CD4-positive, alpha-beta T cell treated with Interleukin-1 beta for 1 hour (primary cell): ENCODE data around the gene MACIR.
"Not testable (repeated sequence)": the region's sequence is repeated elsewhere in the genome, so short reads cannot be mapped to it uniquely, and the experiment has no call there.

Source experiments
- DNase-seq, 2 donors: peaks; one replicate each; pipeline ENCODE4 v3.0.0-alpha.2; 2020 to 2022

Gene MACIR

GRCh38 chr5:103258368-103258956, at the start of gene MACIR:
MACIR (plus strand) TSS chr5:103258763; CDS start chr5:103275920, 17,157 bp downstream.
- peak; percentile 94 to 96 for DNase-seq

- DNase-seq, result no peak
Measured at GRCh38 chr5:103209065-103209464, 49.5 kb upstream of the MACIR start.

- DNase-seq, result no peak
Measured at GRCh38 chr5:103210952-103211351, 47.6 kb upstream of the MACIR start.

GRCh38 chr5:103211576-103212561, 46.7 kb upstream of the MACIR start:
- peak in 1 of 2 donors; percentile 10 for DNase-seq

- no peak for DNase-seq
Measured at GRCh38 chr5:103216137-103216536, 42.4 kb upstream of the MACIR start.

GRCh38 chr5:103216697-103217096, 41.9 kb upstream of the MACIR start:
- no peak for DNase-seq

GRCh38 chr5:103217101-103217500, 41.5 kb upstream of the MACIR start:
- DNase-seq, result no peak

GRCh38 chr5:103218164-103218563, 40.4 kb upstream of the MACIR start:
- DNase-seq, result no peak

GRCh38 chr5:103219074-103219473, 39.5 kb upstream of the MACIR start:
- not testable (repeated sequence) for DNase-seq

- DNase-seq, result no peak
Measured at GRCh38 chr5:103223031-103223955, 35.3 kb upstream of the MACIR start.

- DNase-seq, result peak; percentile 35 to 53
Measured at GRCh38 chr5:103224118-103224893, 34.3 kb upstream of the MACIR start.

GRCh38 chr5:103224894-103225246, 33.7 kb upstream of the MACIR start:
- DNase-seq, result no peak

GRCh38 chr5:103228061-103228460, 30.5 kb upstream of the MACIR start:
- no peak for DNase-seq

- DNase-seq, result no peak
Measured at GRCh38 chr5:103228588-103228987, 30.0 kb upstream of the MACIR start.

GRCh38 chr5:103232393-103232999, 26.1 kb upstream of the MACIR start:
- DNase-seq, result peak in 1 of 2 donors; percentile 42

- DNase-seq, result no peak
Measured at GRCh38 chr5:103234239-103234975, 24.2 kb upstream of the MACIR start.

GRCh38 chr5:103235891-103236290, 22.7 kb upstream of the MACIR start:
- no peak for DNase-seq

GRCh38 chr5:103237778-103238177, 20.8 kb upstream of the MACIR start:
- no peak for DNase-seq

GRCh38 chr5:103243665-103244064, 14.9 kb upstream of the MACIR start:
- no peak for DNase-seq

GRCh38 chr5:103244398-103244797, 14.2 kb upstream of the MACIR start:
- no peak for DNase-seq

GRCh38 chr5:103245761-103246160, 12.8 kb upstream of the MACIR start:
- peak in 1 of 2 donors; percentile 4 for DNase-seq
